HG02852 (cell line): ENCODE data around the gene CRKL.
"Not testable (repeated sequence)": the region's sequence is repeated elsewhere in the genome, so short reads cannot be mapped to it uniquely, and the experiment has no call there.

Source experiments
- ATAC-seq: cut with Tn5 transposase; IDR thresholded peaks from one replicate; pipeline ENCODE4 v1.9.1; 2021; ENCODE audit warnings: mild to moderate bottlenecking, moderate library complexity; ENCODE audit not compliant: unreplicated experiment

Gene CRKL

GRCh38 chr22:20899827-20900423, 17.3 kb upstream of the CRKL start:
- ATAC-seq = no peak

- not testable (repeated sequence) for ATAC-seq
Measured at GRCh38 chr22:20901093-20902033, 15.8 kb upstream of the CRKL start.

DNA sequence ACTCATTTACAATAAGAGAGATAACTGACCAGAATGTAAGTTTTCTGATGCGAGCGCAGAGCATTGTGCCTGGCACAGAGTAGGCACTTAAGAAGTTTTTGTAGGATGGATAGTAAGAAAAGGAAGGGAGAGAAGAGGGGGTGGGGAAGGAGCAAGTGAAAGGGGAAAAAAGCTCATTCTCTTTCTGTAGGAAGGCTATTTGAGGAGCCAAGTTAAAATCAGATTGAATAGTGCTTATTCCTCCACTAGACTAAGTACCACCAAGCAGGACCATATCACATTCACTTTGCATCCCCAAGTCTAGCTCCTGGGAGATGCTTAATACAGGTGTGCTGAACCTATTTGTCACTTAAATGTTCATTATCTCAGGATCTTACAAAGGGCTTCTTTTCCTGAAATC, 14.1 kb upstream of the CRKL start:
- no peak for ATAC-seq

- no peak for ATAC-seq
Measured at GRCh38 chr22:20904008-20904979, 12.9 kb upstream of the CRKL start.

- no peak for ATAC-seq
Measured at GRCh38 chr22:20904980-20905355, 12.2 kb upstream of the CRKL start.

DNA sequence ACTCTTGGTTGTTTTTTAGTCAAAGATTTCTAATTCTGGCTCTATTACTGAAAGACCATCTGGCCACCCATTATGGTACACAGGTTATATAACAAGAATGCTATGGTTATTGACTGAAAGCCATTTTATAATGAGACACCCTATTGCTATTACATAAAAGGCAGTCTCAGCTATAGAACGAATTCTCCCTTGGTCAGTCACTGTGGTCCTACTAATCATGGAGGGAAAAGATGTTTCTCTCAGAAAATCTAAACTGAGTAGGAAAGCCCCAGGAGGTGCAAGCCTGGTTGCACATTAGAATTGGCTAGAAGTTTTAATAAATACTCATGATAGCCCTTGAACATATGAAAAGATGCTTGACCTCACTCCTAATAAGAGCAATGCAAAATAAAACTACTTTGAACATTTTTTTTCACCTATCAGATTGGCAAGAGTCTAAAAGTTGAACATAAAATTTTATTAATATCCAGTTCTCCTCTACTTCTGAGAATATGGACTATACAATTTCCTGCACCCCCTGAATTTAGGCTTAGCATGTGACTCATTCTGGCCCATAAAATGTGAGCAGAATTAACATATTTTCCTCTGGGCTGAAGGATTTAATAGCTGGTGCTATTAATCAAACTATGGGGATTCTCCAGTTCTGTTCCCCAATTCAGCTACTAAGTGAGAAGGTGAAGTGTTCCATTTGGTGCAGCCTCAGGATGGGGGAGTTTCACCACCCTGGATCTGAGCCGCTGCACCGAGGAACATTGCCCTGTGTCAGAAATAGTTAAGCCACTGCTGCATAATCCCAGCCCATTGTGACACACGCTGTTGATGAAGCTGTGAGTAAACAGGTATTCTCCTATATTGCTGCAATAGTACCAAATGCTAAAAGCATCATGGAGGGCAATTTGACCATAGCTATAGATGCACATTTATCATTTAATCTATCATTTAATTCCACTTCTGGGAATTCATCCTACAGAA, 11.5 kb upstream of the CRKL start:
- ATAC-seq = no peak

GRCh38 chr22:20906387-20906767, 10.8 kb upstream of the CRKL start:
- ATAC-seq = no peak

GRCh38 chr22:20908717-20909116, 8.5 kb upstream of the CRKL start:
- not testable (repeated sequence) for ATAC-seq

- no peak for ATAC-seq
Measured at GRCh38 chr22:20909543-20910303, 7.5 kb upstream of the CRKL start.

DNA sequence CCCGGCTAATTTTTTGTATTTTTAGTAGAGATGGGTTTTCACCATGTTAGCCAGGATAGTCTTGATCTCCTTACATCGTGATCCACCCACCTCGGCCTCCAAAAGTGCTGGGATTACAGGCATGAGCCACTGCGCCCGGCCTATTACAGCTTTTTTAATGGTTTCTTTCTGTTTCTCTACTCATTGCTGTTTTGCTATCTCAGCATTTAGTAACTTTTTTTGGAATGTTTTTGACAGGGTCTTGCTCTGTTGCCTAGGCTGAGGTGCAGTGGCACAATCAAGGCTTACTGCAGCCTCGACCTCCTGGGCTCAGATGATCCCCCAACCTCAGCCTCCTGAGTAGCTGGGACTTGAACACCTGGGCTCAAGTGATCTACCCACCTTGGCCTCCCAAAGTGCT, 4.7 kb upstream of the CRKL start:
- no peak for ATAC-seq

- no peak for ATAC-seq
Measured at GRCh38 chr22:20918663-20919218, 1.5 kb downstream of the CRKL start.

GRCh38 chr22:20919718-20920117, 2.5 kb downstream of the CRKL start:
- no peak for ATAC-seq

DNA sequence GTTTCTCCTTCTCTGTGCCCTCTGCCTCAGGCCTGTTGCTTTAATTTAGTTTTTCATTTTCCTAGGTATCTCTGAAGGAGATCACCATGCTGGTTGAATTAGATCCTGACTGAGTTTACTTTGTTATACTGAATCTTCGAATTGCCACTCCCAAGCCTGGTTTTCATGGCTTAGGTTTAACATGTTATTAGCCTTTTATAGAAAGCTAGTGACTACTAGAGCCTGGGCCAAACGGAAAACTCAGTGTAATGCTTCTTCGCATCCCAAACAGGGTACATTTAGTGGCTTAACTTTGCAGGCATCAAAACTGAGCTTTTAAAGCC, 3.6 kb downstream of the CRKL start:
- no peak for ATAC-seq

- no peak for ATAC-seq
Measured at GRCh38 chr22:20922141-20922751, 5.0 kb downstream of the CRKL start.

DNA sequence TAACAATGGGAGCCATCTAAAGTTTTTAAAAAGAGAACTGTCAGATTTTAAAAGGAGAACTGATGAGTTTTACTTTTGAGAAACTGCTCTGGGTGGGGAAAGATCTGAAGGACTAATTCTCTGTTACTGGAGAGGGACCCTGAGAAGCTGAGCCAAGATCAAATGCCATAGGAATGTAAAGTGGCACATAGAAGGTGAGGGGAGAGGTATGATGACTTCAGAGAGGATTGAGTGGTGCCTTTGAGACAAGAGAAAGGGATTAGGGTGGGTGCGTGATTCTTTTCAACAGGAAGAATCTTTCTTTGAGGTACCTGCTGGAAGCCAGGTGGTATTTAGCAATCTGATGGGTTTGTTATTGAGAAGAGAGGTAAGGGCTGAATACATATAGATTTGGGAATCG, 9.0 kb downstream of the CRKL start:
- ATAC-seq = no peak

- no peak for ATAC-seq
Measured at GRCh38 chr22:20927940-20928572, 10.8 kb downstream of the CRKL start.

DNA sequence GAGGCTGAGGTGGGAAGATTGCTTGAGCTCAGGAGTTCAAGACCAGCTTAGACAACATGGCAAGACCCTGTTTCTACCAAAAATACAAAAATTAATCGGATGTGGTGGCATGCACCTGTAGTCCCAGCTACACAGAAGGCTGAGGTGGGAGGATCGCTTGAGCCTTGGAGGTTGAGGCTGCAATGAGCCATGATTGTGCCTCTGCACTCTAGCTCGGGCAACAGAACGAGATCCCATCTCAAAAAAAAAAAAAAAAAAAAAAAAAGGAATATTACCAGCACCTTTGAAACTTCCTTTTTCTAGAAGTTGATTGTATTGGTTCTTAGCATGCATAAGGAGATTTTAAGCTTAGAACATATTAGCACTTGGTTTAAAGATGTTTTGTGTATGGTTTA, 11.4 kb downstream of the CRKL start:
- ATAC-seq = no peak

- ATAC-seq = no peak
Measured at GRCh38 chr22:20930004-20930403, 12.8 kb downstream of the CRKL start.
